ENCODE data around the gene ARHGEF12.

The ARHGEF12 gene

GRCh38 chr11:120424185-120424969, 88.2 kb downstream of the ARHGEF12 start:
- no peak for DNase-seq

GRCh38 chr11:120424970-120425332, 88.7 kb downstream of the ARHGEF12 start:
- DNase-seq, result peak; percentile 3

- no peak for DNase-seq
Measured at GRCh38 chr11:120425527-120425926, 89.3 kb downstream of the ARHGEF12 start.

- DNase-seq, result no peak
Measured at GRCh38 chr11:120430146-120430545, 93.9 kb downstream of the ARHGEF12 start.

- DNase-seq, result no peak
Measured at GRCh38 chr11:120431633-120432032, 95.4 kb downstream of the ARHGEF12 start.

- no peak for DNase-seq
Measured at GRCh38 chr11:120432056-120433018, 96.1 kb downstream of the ARHGEF12 start.

GRCh38 chr11:120441592-120441991, 105.4 kb downstream of the ARHGEF12 start:
- DNase-seq, result no peak

- DNase-seq, result no peak
Measured at GRCh38 chr11:120442031-120442430, 105.8 kb downstream of the ARHGEF12 start.

- no peak for DNase-seq
Measured at GRCh38 chr11:120446802-120447201, 110.6 kb downstream of the ARHGEF12 start.

- no peak for DNase-seq
Measured at GRCh38 chr11:120448240-120448639, 112.0 kb downstream of the ARHGEF12 start.

- no peak for DNase-seq
Measured at GRCh38 chr11:120455487-120455886, 119.3 kb downstream of the ARHGEF12 start.

- no peak for DNase-seq
Measured at GRCh38 chr11:120457996-120458395, 121.8 kb downstream of the ARHGEF12 start.

GRCh38 chr11:120462825-120463224, 126.6 kb downstream of the ARHGEF12 start:
- no peak for DNase-seq

- DNase-seq, result no peak
Measured at GRCh38 chr11:120465921-120466534, 129.8 kb downstream of the ARHGEF12 start.

- DNase-seq, result no peak
Measured at GRCh38 chr11:120467627-120468026, 131.4 kb downstream of the ARHGEF12 start.

GRCh38 chr11:120471131-120471530, 134.9 kb downstream of the ARHGEF12 start:
- no peak for DNase-seq

- no peak for DNase-seq
Measured at GRCh38 chr11:120471994-120472393, 135.8 kb downstream of the ARHGEF12 start.

- DNase-seq, result no peak
Measured at GRCh38 chr11:120473503-120473902, 137.3 kb downstream of the ARHGEF12 start.

GRCh38 chr11:120482149-120482548, 145.9 kb downstream of the ARHGEF12 start:
- no peak for DNase-seq

- no peak for DNase-seq
Measured at GRCh38 chr11:120484722-120485121, 148.5 kb downstream of the ARHGEF12 start.

GRCh38 chr11:120486138-120486537, 149.9 kb downstream of the ARHGEF12 start:
- DNase-seq, result no peak

- DNase-seq, result no peak
Measured at GRCh38 chr11:120489799-120490198, 153.6 kb downstream of the ARHGEF12 start.

GRCh38 chr11:120492486-120492885, 156.3 kb downstream of the ARHGEF12 start:
- no peak for DNase-seq
